Suprapubic skin (tissue), 4 donors: ENCODE data around the gene SYCE3.

Experiments used
- CTCF ChIP-seq, 2 donors: fragments of 200-600 bp in 1 of 2; fragments of 450-650 bp in 1 of 2; sonication (generic) in 1 of 2; IDR thresholded peaks; one replicate each; pipeline ENCODE4 v1.5.1; 2016 to 2019; ENCODE audit warnings: antibody characterized with exemption in 2 of 2, mild to moderate bottlenecking in 1 of 2, moderate library complexity in 1 of 2
- POLR2A ChIP-seq, 2 donors: fragments of 450-650 bp; IDR thresholded peaks; one replicate each; pipeline ENCODE4 v1.6.1; 2017; ENCODE audit warnings: antibody characterized with exemption in 2 of 2, mild to moderate bottlenecking in 2 of 2, moderate library complexity in 2 of 2
- POLR2AphosphoS5 ChIP-seq, 3 donors: sonication (generic); formaldehyde crosslinking; IDR thresholded peaks; one replicate each; pipeline ENCODE4 v1.6.1; 2017; ENCODE audit warnings: antibody characterized with exemption in 3 of 3

GRCh38 chr22:50527921-50528681 lies 34.6 kb downstream of the SYCE3 start:
- TF ChIP-seq POLR2A (IDR thresholded peaks at IDR 0.05), result no peak
- no peak for TF ChIP-seq CTCF (IDR thresholded peaks at IDR 0.05)
- no peak for TF ChIP-seq POLR2AphosphoS5 (IDR thresholded peaks at IDR 0.05)
